GM10847 (cell line): ENCODE results near the gene SNX13.

Experiments
- POLR2A ChIP-seq: IDR thresholded peaks from 2 replicates; pipeline ENCODE4 v1.6.1; 2011; ENCODE audit not compliant: insufficient read length; ENCODE audit errors: extremely low read depth

Gene SNX13

GRCh38 chr7:17792075-17792936, 148.0 kb downstream of the SNX13 start:
- no peak for TF ChIP-seq POLR2A

GRCh38 chr7:17787257-17787656, 153.0 kb downstream of the SNX13 start:
- TF ChIP-seq POLR2A, result no peak

GRCh38 chr7:17786314-17786852, 153.9 kb downstream of the SNX13 start:
- no peak for TF ChIP-seq POLR2A

- no peak for TF ChIP-seq POLR2A
Measured at GRCh38 chr7:17782216-17782549, 158.1 kb downstream of the SNX13 start.

- no peak for TF ChIP-seq POLR2A
Measured at GRCh38 chr7:17781491-17782215, 158.6 kb downstream of the SNX13 start.

- TF ChIP-seq POLR2A, result no peak
Measured at GRCh38 chr7:17779381-17779780, 160.9 kb downstream of the SNX13 start.

- TF ChIP-seq POLR2A, result no peak
Measured at GRCh38 chr7:17774716-17775288, 165.5 kb downstream of the SNX13 start.

- no peak for TF ChIP-seq POLR2A
Measured at GRCh38 chr7:17774248-17774647, 166.0 kb downstream of the SNX13 start.

- no peak for TF ChIP-seq POLR2A
Measured at GRCh38 chr7:17773289-17773626, 167.0 kb downstream of the SNX13 start.

- no peak for TF ChIP-seq POLR2A
Measured at GRCh38 chr7:17772581-17773288, 167.6 kb downstream of the SNX13 start.

- TF ChIP-seq POLR2A, result no peak
Measured at GRCh38 chr7:17771901-17772408, 168.3 kb downstream of the SNX13 start.

GRCh38 chr7:17770710-17771375, 169.5 kb downstream of the SNX13 start:
- no peak for TF ChIP-seq POLR2A

GRCh38 chr7:17769918-17770317, 170.4 kb downstream of the SNX13 start:
- TF ChIP-seq POLR2A, result no peak

- no peak for TF ChIP-seq POLR2A
Measured at GRCh38 chr7:17758008-17758407, 182.3 kb downstream of the SNX13 start.
